Measurements from ENCODE around the gene GGACT. TPM values are rescaled to one million over a fixed set of nuclear protein-coding genes. Genes with fewer than 3 reads are reported as not detected.

GGACT gene
- total and polyA plus RNA-seq, 2 of the 8 experiments (the other 6 are each of a cell fraction or from before 2014, with no cell fraction given) = 1.1 to 1.5 TPM

- TF ChIP-seq KDM1A (IDR thresholded peaks at IDR 0.05; ENCODE audit: borderline replicate concordance, low read length) = no peak
Observed at GRCh38 chr13:100596516-100596915, 7.9 kb upstream of the GGACT start (continued).

All from H1 (cell line).